Endothelial cell of umbilical vein (primary cell): ENCODE results near the gene ABCB9. TPM values are rescaled to one million over a fixed set of nuclear protein-coding genes. Genes with fewer than 3 reads are reported as not detected.

Experiments used
- BruUV-seq: library from RNA; stranded (reverse); fragments of 400-500 nt; replicated peaks from 2 replicates; lab custom pipeline; 2021; lab: Mats Ljungman, UMichigan
- CTCF ChIA-PET: fragments of 300-600, 350-600 bp; sonication (Branson Sonifier 250); formaldehyde crosslinking; loops from one replicate; lab custom pipeline; 2021; ENCODE audit warnings: antibody characterized with exemption, inconsistent platforms; lab: Charles Lee
- POLR2A ChIA-PET: fragments of 300-600, 350-600 bp; sonication (Branson Sonifier 250); formaldehyde crosslinking; loops from one replicate; lab custom pipeline; 2021; ENCODE audit warnings: antibody characterized with exemption, inconsistent platforms; lab: Charles Lee
- DNase-seq: peaks from one replicate; pipeline ENCODE4 v3.0.0-alpha.2; 2011; ENCODE audit warnings: low read depth, low spot score
- FAIRE-seq: peaks from 2 replicates; lab custom pipeline; 2011; peaks lifted over from hg19 to GRCh38; lab: Jason Lieb, UNC
- H2AFZ ChIP-seq: 2 replicates; pipeline ENCODE4 v1.6.0; 2012; ENCODE audit warnings: low read depth, low read length, control low read depth, inconsistent platforms
- H3K27ac ChIP-seq: 2 replicates; pipeline ENCODE4 v1.5.1; 2011; ENCODE audit warnings: low read depth, mild to moderate bottlenecking, control low read depth, low read length, moderate library complexity; ENCODE audit not compliant: insufficient read depth
- H3K27me3 ChIP-seq, 2 experiments: 2 replicates each; pipeline versions ENCODE4 v1.6.0 to v1.6.1; 2011; ENCODE audit warnings: low read length in 2 of 2, mixed read lengths in 1 of 2; ENCODE audit not compliant: control insufficient read depth in 2 of 2, insufficient read depth in 2 of 2
- H3K36me3 ChIP-seq, 2 experiments: 2 replicates in 1 of 2; 3 replicates in 1 of 2; pipeline ENCODE4 v1.5.1; 2011; ENCODE audit warnings: low read length in 2 of 2, mild to moderate bottlenecking in 1 of 2, moderate library complexity in 1 of 2; ENCODE audit not compliant: control insufficient read depth in 2 of 2, insufficient read depth in 2 of 2; ENCODE audit errors: extremely low read depth in 1 of 2
- H3K4me1 ChIP-seq: 3 replicates; pipeline ENCODE4 v1.5.1; 2011; ENCODE audit warnings: mild to moderate bottlenecking, low read length; ENCODE audit not compliant: control insufficient read depth, insufficient read depth; ENCODE audit errors: extremely low read depth
- H3K4me2 ChIP-seq: 2 replicates; pipeline ENCODE4 v1.6.1; 2011; ENCODE audit warnings: low read length, control low read depth, mixed read lengths; ENCODE audit not compliant: insufficient read depth
- H3K4me3 ChIP-seq, 3 experiments: fragments of 200-600 bp in 1 of 3; sonication (generic), shearing (Covaris generic) in 1 of 3; replicated peaks in 1 of 3; 2 replicates each; pipeline ENCODE4 v1.5.1; 2011 to 2016; ENCODE audit warnings: control low read depth in 3 of 3, low read length in 3 of 3, mild to moderate bottlenecking in 2 of 3, inconsistent platforms in 1 of 3, low read depth in 1 of 3, moderate library complexity in 1 of 3; ENCODE audit not compliant: insufficient read depth in 1 of 3
- H3K79me2 ChIP-seq: 2 replicates; pipeline ENCODE4 v1.6.0; 2012; ENCODE audit warnings: low read length, inconsistent platforms; ENCODE audit not compliant: control insufficient read depth, insufficient read depth
- H3K9ac ChIP-seq: replicated peaks from 2 replicates; pipeline ENCODE3; 2011; ENCODE audit warnings: low read length, control low read depth; ENCODE audit not compliant: insufficient read depth; ENCODE audit errors: extremely low read depth
- H3K9me1 ChIP-seq: replicated peaks from 3 replicates; pipeline ENCODE4 v1.6.0; 2011; ENCODE audit warnings: mild to moderate bottlenecking, low read length; ENCODE audit not compliant: control insufficient read depth, insufficient read depth; ENCODE audit errors: extremely low read depth
- H3K9me3 ChIP-seq: replicated peaks from 2 replicates; pipeline ENCODE4 v1.5.1; 2012; ENCODE audit warnings: low read length, inconsistent platforms; ENCODE audit not compliant: control insufficient read depth, insufficient read depth
- H4K20me1 ChIP-seq: replicated peaks from 2 replicates; pipeline ENCODE3; 2011; ENCODE audit warnings: mild to moderate bottlenecking, low read length; ENCODE audit not compliant: control insufficient read depth, insufficient read depth; ENCODE audit errors: extremely low read depth
- CTCF ChIP-seq, 2 donors: IDR thresholded peaks; 1 replicate in 1 of 2; 2 replicates in 1 of 2; pipeline ENCODE4 v1.5.1; 2011; ENCODE audit warnings: low read length in 2 of 2, mild to moderate bottlenecking in 2 of 2, moderate library complexity in 2 of 2, control low read depth in 1 of 2, inconsistent platforms in 1 of 2, low read depth in 1 of 2; ENCODE audit not compliant: insufficient read depth in 1 of 2; ENCODE audit errors: extremely low read depth in 1 of 2
- EZH2 ChIP-seq: IDR thresholded peaks from 2 replicates; pipeline ENCODE4 v1.6.1; 2012; ENCODE audit warnings: borderline replicate concordance, low read depth, mild to moderate bottlenecking, moderate library complexity, low read length, inconsistent platforms; ENCODE audit not compliant: severe bottlenecking
- FOS ChIP-seq: IDR thresholded peaks from 2 replicates; pipeline ENCODE4 v1.6.1; 2011; ENCODE audit warnings: mild to moderate bottlenecking, low read length, moderate library complexity, borderline replicate concordance; ENCODE audit not compliant: insufficient read depth
- GATA2 ChIP-seq: IDR thresholded peaks from 2 replicates; pipeline ENCODE4 v1.7.0; 2011; ENCODE audit warnings: low read depth, mild to moderate bottlenecking, moderate library complexity, mixed read lengths, low read length; ENCODE audit not compliant: insufficient read length, insufficient read depth
- JUN ChIP-seq: IDR thresholded peaks from 2 replicates; pipeline ENCODE4 v1.6.1; 2011; ENCODE audit warnings: borderline replicate concordance, low read depth; ENCODE audit not compliant: insufficient read length, insufficient read depth
- MAX ChIP-seq: IDR thresholded peaks from 2 replicates; pipeline ENCODE4 v1.6.1; 2011; ENCODE audit not compliant: insufficient read depth, insufficient read length
- MYC ChIP-seq: IDR thresholded peaks from one replicate; pipeline ENCODE4 v1.6.1; 2011; ENCODE audit warnings: mild to moderate bottlenecking, low read depth, low read length
- POLR2A ChIP-seq: IDR thresholded peaks from 2 replicates; pipeline ENCODE4 v1.6.1; 2012; ENCODE audit warnings: low read depth, mild to moderate bottlenecking, control low read depth, low read length
- POLR2AphosphoS5 ChIP-seq: IDR thresholded peaks from 2 replicates; pipeline ENCODE4 v1.6.1; 2012; ENCODE audit warnings: low read depth, mild to moderate bottlenecking, control low read depth, low read length, moderate library complexity; ENCODE audit not compliant: insufficient read depth
- dilution Hi-C: fragments of 300-500 bp; cut with MboI; formaldehyde crosslinking; loops from one replicate; pipeline ENCODE4 v1.15.0; 2019; ENCODE audit warnings: low sequenced_read_pairs; ENCODE audit not compliant: extremely low pct_ligation_motif_present
- intact Hi-C: fragments of 100-400 bp; cut with micrococcal nuclease; formaldehyde crosslinking; loops from one replicate; pipeline ENCODE4 v1.10.0; 2022
- polyA plus RNA-seq, 4 experiments: library from polyadenylated mRNA; depleted of rRNA in 3 of 4; stranded (reverse) in 3 of 4; unstranded in 1 of 4; fragments of >200 nt; gene quantifications; 2 replicates each; pipeline versions ENCODE4 v1.2.1 to v1.2.3, GENCODE V29; 2011 to 2012; ENCODE audit warnings: missing spikeins in 1 of 4
- total RNA-seq: library from RNA; stranded (reverse); gene quantifications from 2 replicates; pipeline ENCODE4 v1.2.3, GENCODE V29; 2021

The ABCB9 gene
- total and polyA plus RNA-seq, 2 donors (not counting 3 experiments of a cell fraction or from before 2014, with no cell fraction given): 11.7 to 16.9 TPM

GRCh38 chr12:122886851-122887818 lies 79.1 kb downstream of the ABCB9 start:
- CTCF ChIA-PET: interaction anchor here (1.0 to 1.3 kb wide), 3 partner anchors 15 to 53 kb away, joined by 3 to 5 read pairs (median 3); no protein-coding TSS in a partner anchor
- peak overlapping the region; percentile 21 for H3K4me2 ChIP-seq
- H3K4me3 ChIP-seq: no peak overlapping the region
- POLR2A ChIA-PET: no interaction called here
- peak; percentile 71 for DNase-seq
- H3K9me1 ChIP-seq: no peaks in the 10 kb centered on the region
- H3K9ac ChIP-seq: peak overlapping the region; percentile 71
- H3K27ac ChIP-seq: peak overlapping the region; percentile 87
- intact Hi-C loops (no loop called here), dilution Hi-C loops (no loop called here)
- no peak overlapping the region for H2AFZ ChIP-seq
- H3K79me2 ChIP-seq: peaks cover 86% of the 10 kb centered on the region
- BruUV-seq: no TSS peak
- TF ChIP-seq GATA2 (no peak), FOS (peak; percentile 82), MYC (no peak), JUN (peak; percentile 72), CTCF (IDR thresholded peaks at IDR 0.05; ENCODE audit: extremely low read depth in 1 of 2, insufficient read depth in 1 of 2, low read depth in 1 of 2, low read length in 2 of 2) (no peak), POLR2A (no peak), MAX (no peak), POLR2AphosphoS5 (no peak), EZH2 (no peak)
- peaks cover 64% of the 10 kb centered on the region for H3K4me1 ChIP-seq
- FAIRE-seq: no peak
- H3K36me3 ChIP-seq: no peaks in the 10 kb centered on the region
- no peaks in the 10 kb centered on the region for H4K20me1 ChIP-seq
- no peaks in the 10 kb centered on the region for H3K9me3 ChIP-seq
- H3K27me3 ChIP-seq: no peaks in the 10 kb centered on the region
